22Rv1 (cell line): Measurements from ENCODE around the gene YEATS4.

Source experiments
- H3K27ac ChIP-seq: fragments of 450-650 bp; 2 replicates; pipeline ENCODE4 v1.5.1; 2017
- ZFX ChIP-seq: fragments of 450-650 bp; IDR thresholded peaks from 2 replicates; pipeline ENCODE4 v1.6.1; 2017; ENCODE audit warnings: antibody characterized with exemption, borderline replicate concordance
- TF ChIP-seq, protein P1 (sequence below): fragments of 450-650 bp; IDR thresholded peaks from 2 replicates; pipeline ENCODE4 v1.5.1; 2017; ENCODE audit warnings: mild to moderate bottlenecking

YEATS4 gene

DNA sequence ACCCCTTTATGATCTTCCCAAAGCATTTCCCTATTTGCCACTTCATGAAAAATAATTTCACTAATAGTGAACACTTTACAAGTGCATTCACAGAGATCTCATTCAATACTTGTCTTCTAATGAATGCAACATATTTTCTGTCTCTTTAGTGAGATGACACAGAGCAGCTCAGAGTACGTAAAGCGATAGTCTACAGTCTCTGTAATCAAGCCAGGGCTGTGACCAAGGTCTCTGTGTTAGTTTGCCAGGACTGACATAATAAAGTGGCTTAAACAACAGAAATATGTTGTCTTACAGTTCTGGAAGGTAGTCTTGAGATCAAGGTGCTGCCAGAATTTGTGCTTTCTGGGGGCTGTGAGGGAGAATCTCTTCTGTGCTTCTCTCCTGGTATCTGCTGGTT lies 77.5 kb downstream of the YEATS4 start:
- TF ChIP-seq, protein P1, sequence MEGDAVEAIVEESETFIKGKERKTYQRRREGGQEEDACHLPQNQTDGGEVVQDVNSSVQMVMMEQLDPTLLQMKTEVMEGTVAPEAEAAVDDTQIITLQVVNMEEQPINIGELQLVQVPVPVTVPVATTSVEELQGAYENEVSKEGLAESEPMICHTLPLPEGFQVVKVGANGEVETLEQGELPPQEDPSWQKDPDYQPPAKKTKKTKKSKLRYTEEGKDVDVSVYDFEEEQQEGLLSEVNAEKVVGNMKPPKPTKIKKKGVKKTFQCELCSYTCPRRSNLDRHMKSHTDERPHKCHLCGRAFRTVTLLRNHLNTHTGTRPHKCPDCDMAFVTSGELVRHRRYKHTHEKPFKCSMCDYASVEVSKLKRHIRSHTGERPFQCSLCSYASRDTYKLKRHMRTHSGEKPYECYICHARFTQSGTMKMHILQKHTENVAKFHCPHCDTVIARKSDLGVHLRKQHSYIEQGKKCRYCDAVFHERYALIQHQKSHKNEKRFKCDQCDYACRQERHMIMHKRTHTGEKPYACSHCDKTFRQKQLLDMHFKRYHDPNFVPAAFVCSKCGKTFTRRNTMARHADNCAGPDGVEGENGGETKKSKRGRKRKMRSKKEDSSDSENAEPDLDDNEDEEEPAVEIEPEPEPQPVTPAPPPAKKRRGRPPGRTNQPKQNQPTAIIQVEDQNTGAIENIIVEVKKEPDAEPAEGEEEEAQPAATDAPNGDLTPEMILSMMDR, result no peak
- TF ChIP-seq ZFX, result no peak
- no peak overlapping the region for H3K27ac ChIP-seq

DNA sequence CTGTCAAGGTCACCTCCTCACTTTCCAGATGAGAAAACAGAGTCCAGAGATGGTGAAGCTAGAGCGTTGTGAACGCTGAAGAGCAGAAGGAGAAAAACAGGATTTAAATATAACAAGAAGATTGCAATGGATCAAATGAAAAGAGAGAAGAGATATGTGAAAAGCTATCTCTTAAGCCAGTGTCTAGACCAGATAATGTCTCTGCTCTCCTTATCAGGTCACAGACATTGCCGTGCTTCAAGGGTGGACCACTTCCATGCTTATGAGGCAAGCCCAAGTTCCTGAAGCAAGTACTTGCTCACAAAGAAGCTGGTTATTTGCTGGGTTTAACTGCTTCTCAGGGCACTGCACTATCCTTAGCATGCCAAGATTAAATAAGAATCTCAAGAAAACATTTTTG lies 79.0 kb downstream of the YEATS4 start:
- no peak overlapping the region for H3K27ac ChIP-seq
- TF ChIP-seq, protein P1, result no peak
- no peak for TF ChIP-seq ZFX

DNA sequence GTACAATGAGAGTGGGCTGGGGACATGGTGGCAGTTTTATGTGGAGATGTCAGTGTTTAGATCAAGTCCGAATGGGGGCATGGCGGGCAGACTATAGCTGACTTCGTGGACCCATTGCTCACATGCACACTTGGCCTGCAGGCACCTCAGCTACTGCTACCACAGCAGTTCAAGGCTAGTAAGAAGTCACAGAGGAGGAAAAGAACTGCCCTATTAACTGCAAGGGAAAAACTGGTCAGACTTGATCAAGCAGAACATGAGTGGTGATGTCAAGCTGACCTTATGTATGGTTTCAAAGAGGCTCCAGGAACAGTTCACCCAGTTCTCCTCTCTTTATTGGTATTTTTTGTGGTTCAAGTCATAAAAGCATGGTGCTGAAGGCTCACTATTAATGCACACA lies 80.5 kb downstream of the YEATS4 start:
- H3K27ac ChIP-seq, result peak overlapping the region; percentile 51
- TF ChIP-seq ZFX, result no peak
- TF ChIP-seq, protein P1, result no peak
